Immature natural killer cell (primary cell): Measurements from ENCODE around the gene ITPKC. TPM values are rescaled to one million over a fixed set of nuclear protein-coding genes. Genes with fewer than 3 reads are reported as not detected.

Experiments used
- DNase-seq, 3 donors: peaks; one replicate each; pipeline ENCODE4 v3.0.0; 2022; ENCODE audit warnings: mixed read lengths in 1 of 3
- H3K27ac Mint-ChIP-seq, 6 donors: one replicate each; pipeline ENCODE4 v1.8.0; 2020; ENCODE audit warnings: mixed read lengths in 6 of 6, mild to moderate bottlenecking in 5 of 6, inconsistent platforms in 4 of 6, moderate library complexity in 3 of 6
- H3K27me3 Mint-ChIP-seq, 3 donors: one replicate each; pipeline ENCODE4 v1.8.0; 2020 to 2021; ENCODE audit warnings: low read depth in 3 of 3, mild to moderate bottlenecking in 3 of 3, mixed read lengths in 3 of 3, moderate library complexity in 3 of 3, inconsistent platforms in 1 of 3
- H3K36me3 Mint-ChIP-seq, 3 donors: one replicate each; pipeline ENCODE4 v1.8.0; 2020; ENCODE audit warnings: mixed read lengths in 3 of 3, inconsistent platforms in 2 of 3, mild to moderate bottlenecking in 2 of 3
- H3K4me1 Mint-ChIP-seq, 2 donors: one replicate each; pipeline ENCODE4 v1.8.0; 2020; ENCODE audit warnings: inconsistent platforms in 2 of 2, mild to moderate bottlenecking in 2 of 2, mixed read lengths in 2 of 2, moderate library complexity in 1 of 2
- H3K4me3 Mint-ChIP-seq, 5 donors: one replicate each; pipeline ENCODE4 v1.8.0; 2020; ENCODE audit warnings: mild to moderate bottlenecking in 5 of 5, mixed read lengths in 5 of 5, inconsistent platforms in 3 of 5, moderate library complexity in 3 of 5
- H3K9me3 Mint-ChIP-seq, 6 donors: one replicate each; pipeline ENCODE4 v1.8.0; 2020; ENCODE audit warnings: mild to moderate bottlenecking in 6 of 6, mixed read lengths in 6 of 6, inconsistent platforms in 4 of 6, moderate library complexity in 3 of 6
- polyA plus RNA-seq, 3 donors: library from polyadenylated mRNA; unstranded; fragments of 300-500 nt; fragmentation: Illumina TruSeq; gene quantifications; one replicate each; pipeline ENCODE4 v1.2.3, GENCODE V29; 2021

Gene ITPKC
- polyA plus RNA-seq, 3 donors from 2014 or later = 3.8 to 8.1 (median 4.5) TPM

- Mint-ChIP-seq H3K36me3 (peaks cover 6 to 13% (median 12%) of the 10 kb centered on the region in 3 donors), H3K27me3 (peaks cover 10 to 21% (median 16%) of the 10 kb centered on the region in 3 donors), H3K4me1 (peaks cover 58 to 65% of the 10 kb centered on the region in 2 donors)
These were observed 2.2 kb upstream of the ITPKC start for GRCh38 chr19:40714441-40715299.

DNA sequence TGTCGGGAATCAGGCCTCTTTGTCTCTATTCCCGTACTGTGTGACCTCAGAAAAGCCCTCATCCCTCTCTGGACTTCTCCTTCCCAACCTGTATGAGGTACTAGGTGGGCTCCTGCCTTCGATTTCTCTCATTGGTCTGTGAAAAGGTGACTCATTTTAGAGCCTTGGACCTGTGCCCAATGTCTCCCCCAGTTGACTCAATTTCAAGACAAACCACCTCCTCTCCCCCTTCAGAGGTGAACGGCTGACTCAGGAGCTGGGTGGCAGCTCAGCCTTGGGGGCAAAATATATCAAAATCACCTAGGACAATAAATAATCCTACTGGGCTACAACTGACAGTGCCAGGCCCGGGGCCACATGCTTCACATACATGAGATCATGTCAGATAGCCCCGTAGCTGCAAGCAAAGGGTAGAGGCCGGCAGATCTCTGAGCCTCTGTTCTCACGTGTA, 856 bp upstream of the ITPKC start:
- Mint-ChIP-seq H3K27me3 (peaks cover 10 to 24% (median 16%) of the 10 kb centered on the region in 3 donors), H3K4me3 (peak overlapping the region; percentile 86 to 93 (median 91)), H3K9me3 (no peaks in the 10 kb centered on the region), H3K36me3 (peaks cover 6 to 17% (median 7%) of the 10 kb centered on the region in 3 donors), H3K27ac (peak overlapping the region; percentile 97 to 99 (median 98)), H3K4me1 (peaks cover 71 to 78% of the 10 kb centered on the region in 2 donors)
- peak; percentile 26 to 44 (median 29) for DNase-seq

More at GRCh38 chr19:40714441-40715299, 2.2 kb upstream of the ITPKC start:
- DNase-seq = peak; percentile 93 to 94 (median 94)
- Mint-ChIP-seq H3K4me3 (peak overlapping the region; percentile 86 to 93 (median 91)), H3K9me3 (no peaks in the 10 kb centered on the region), H3K27ac (peak overlapping the region; percentile 97 to 99 (median 98))

- H3K9me3 Mint-ChIP-seq = no peaks in the 10 kb centered on the region
- DNase-seq = no peak
- H3K36me3 Mint-ChIP-seq = peaks cover 0 to 13% (median 4%) of the 10 kb centered on the region in 3 donors
- H3K27ac Mint-ChIP-seq = peak overlapping the region; percentile 39 to 98 (median 70)
- H3K4me3 Mint-ChIP-seq = peak overlapping the region; percentile 69 to 91 (median 74)
- H3K27me3 Mint-ChIP-seq = peaks cover 10 to 24% (median 16%) of the 10 kb centered on the region in 3 donors
- H3K4me1 Mint-ChIP-seq = peaks cover 78 to 80% of the 10 kb centered on the region in 2 donors
These were observed 490 bp downstream of the ITPKC start for GRCh38 chr19:40717325-40717879.

DNA sequence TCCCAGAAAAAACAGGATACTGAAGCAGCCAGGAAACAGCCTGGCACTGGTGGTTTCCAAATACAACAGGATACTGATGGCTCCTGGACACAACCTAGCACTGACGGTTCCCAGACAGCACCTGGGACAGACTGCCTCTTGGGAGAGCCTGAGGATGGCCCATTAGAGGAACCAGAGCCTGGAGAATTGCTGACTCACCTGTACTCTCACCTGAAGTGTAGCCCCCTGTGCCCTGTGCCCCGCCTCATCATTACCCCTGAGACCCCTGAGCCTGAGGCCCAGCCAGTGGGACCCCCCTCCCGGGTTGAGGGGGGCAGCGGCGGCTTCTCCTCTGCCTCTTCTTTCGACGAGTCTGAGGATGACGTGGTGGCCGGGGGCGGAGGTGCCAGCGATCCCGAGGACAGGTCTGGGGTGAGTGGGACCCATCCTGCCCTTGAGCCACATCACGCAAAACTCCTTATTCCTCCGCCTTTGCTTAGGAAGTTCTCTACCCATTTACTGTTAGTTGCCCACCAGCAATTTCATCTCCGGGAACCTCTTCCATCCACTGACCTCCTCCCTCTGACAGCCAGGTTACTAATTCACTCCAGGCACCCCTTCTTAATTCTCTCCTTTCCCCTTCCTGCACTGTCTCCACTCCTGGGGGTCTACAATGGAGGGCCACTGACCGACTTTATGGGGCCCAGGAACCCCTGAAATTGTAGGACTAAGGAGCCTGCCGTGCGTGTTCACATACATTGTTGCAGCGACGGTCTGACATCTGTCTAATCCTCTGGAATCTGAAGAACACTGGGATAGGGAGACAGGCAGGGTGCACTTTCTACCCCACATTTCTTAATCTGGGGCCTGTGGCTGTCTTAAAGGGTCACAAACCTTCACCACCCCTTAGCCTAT, 1.2 kb downstream of the ITPKC start:
- peak overlapping the region; percentile 84 to 98 (median 93) for H3K27ac Mint-ChIP-seq
- peaks cover 0 to 8% (median 4%) of the 10 kb centered on the region in 3 donors for H3K36me3 Mint-ChIP-seq
- H3K4me1 Mint-ChIP-seq = peaks cover 76 to 79% of the 10 kb centered on the region in 2 donors
- no peak for DNase-seq
- H3K27me3 Mint-ChIP-seq = peaks cover 13 to 24% (median 16%) of the 10 kb centered on the region in 3 donors
- H3K4me3 Mint-ChIP-seq = peak overlapping the region; percentile 83 to 93 (median 90)
- no peaks in the 10 kb centered on the region for H3K9me3 Mint-ChIP-seq

GRCh38 chr19:40718774-40719391, 2.0 kb downstream of the ITPKC start:
- Mint-ChIP-seq H3K4me3 (peak overlapping the region; percentile 83 to 93 (median 90)), H3K27me3 (peaks cover 11 to 23% (median 16%) of the 10 kb centered on the region in 3 donors), H3K36me3 (peaks cover 0 to 8% (median 4%) of the 10 kb centered on the region in 3 donors), H3K27ac (peak overlapping the region; percentile 76 to 98 (median 93)), H3K4me1 (peaks cover 74 to 75% of the 10 kb centered on the region in 2 donors), H3K9me3 (no peaks in the 10 kb centered on the region)
- peak in 1 of 3 donors; percentile 11 for DNase-seq

DNA sequence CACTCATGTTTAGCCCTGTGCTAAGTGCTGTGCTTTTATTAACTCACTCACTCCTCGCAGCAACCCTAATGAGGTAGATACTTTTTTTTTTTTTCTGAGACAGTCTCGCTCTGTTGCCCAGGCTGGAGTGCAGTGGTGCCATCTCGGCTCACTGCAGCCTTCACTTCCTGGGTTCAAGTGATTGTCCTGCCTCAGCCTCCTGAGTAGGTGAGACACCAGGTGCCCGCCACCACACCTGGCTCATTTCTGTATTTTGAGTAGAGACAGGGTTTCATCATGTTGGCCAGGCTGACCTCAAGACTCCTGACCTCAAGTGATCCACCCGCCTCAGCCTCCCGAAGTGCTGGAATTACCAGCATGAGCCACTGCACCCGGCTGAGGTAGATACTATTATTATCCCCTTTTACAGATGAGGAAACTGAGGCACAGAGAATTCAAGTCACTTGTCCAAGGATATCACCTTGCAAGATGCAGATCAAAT, 2.5 kb downstream of the ITPKC start:
- Mint-ChIP-seq H3K4me1 (peaks cover 69 to 74% of the 10 kb centered on the region in 2 donors), H3K9me3 (no peaks in the 10 kb centered on the region), H3K36me3 (peaks cover 0 to 7% (median 7%) of the 10 kb centered on the region in 3 donors), H3K4me3 (peak overlapping the region; percentile 38 to 90 (median 83)), H3K27ac (peak overlapping the region in 4 of 6 donors; percentile 40 to 98 (median 51)), H3K27me3 (peaks cover 10 to 20% (median 16%) of the 10 kb centered on the region in 3 donors)
- DNase-seq = no peak

- no peak for DNase-seq
- H3K4me3 Mint-ChIP-seq = peak overlapping the region in 3 of 5 donors; percentile 48 to 58 (median 49)
- H3K4me1 Mint-ChIP-seq = peaks cover 52 to 57% of the 10 kb centered on the region in 2 donors
- peak overlapping the region in 3 of 6 donors; percentile 13 to 86 (median 59) for H3K27ac Mint-ChIP-seq
- no peaks in the 10 kb centered on the region for H3K9me3 Mint-ChIP-seq
- H3K27me3 Mint-ChIP-seq = peaks cover 6 to 10% (median 9%) of the 10 kb centered on the region in 3 donors
- H3K36me3 Mint-ChIP-seq = peaks cover 0 to 13% (median 8%) of the 10 kb centered on the region in 3 donors
These were observed 4.2 kb downstream of the ITPKC start for GRCh38 chr19:40721140-40721486.

GRCh38 chr19:40721936-40722661, 5.2 kb downstream of the ITPKC start:
- peaks cover 0 to 19% (median 8%) of the 10 kb centered on the region in 3 donors for H3K36me3 Mint-ChIP-seq
- peaks cover 3 to 6% (median 3%) of the 10 kb centered on the region in 3 donors for H3K27me3 Mint-ChIP-seq
- no peaks in the 10 kb centered on the region for H3K9me3 Mint-ChIP-seq
- no peak for DNase-seq
- H3K4me1 Mint-ChIP-seq = peaks cover 44 to 51% of the 10 kb centered on the region in 2 donors
- no peak overlapping the region for H3K4me3 Mint-ChIP-seq
- peak overlapping the region in 1 of 6 donors; percentile 40 for H3K27ac Mint-ChIP-seq

DNA sequence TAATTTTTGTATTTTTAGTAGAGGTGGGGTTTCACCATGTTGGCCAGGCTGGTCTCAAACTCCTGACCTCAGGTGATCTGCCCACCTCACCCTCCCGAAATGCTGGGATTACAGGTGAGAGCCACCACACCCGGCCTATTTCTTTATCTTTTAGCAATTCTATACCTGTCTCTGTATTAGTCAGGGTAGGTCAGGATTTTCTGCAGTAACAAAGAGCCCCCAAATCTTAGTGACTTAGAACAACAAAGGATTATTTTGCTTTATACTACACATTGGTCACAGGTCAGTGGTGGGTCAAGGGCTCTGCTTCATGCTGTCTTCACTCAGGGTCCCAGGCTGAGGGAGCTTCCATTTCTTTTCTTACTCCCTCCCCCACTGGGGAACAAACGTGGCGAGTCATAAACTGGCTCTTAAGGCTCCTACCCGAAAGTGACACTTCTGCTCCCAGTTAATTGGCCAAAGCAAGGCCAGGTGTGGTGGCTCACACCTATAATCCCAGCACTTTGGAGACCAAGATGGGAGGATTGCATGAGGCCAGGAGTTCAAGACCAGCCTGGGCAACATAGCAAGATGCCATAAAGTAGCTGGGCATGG, 6.8 kb downstream of the ITPKC start:
- no peaks in the 10 kb centered on the region for H3K9me3 Mint-ChIP-seq
- H3K4me1 Mint-ChIP-seq = peaks cover 36% of the 10 kb centered on the region in 2 donors
- peak overlapping the region in 1 of 6 donors; percentile 46 for H3K27ac Mint-ChIP-seq
- no peak overlapping the region for H3K4me3 Mint-ChIP-seq
- H3K27me3 Mint-ChIP-seq = peaks cover 0 to 6% (median 3%) of the 10 kb centered on the region in 3 donors
- no peak for DNase-seq
- peaks cover 0 to 32% (median 12%) of the 10 kb centered on the region in 3 donors for H3K36me3 Mint-ChIP-seq

DNA sequence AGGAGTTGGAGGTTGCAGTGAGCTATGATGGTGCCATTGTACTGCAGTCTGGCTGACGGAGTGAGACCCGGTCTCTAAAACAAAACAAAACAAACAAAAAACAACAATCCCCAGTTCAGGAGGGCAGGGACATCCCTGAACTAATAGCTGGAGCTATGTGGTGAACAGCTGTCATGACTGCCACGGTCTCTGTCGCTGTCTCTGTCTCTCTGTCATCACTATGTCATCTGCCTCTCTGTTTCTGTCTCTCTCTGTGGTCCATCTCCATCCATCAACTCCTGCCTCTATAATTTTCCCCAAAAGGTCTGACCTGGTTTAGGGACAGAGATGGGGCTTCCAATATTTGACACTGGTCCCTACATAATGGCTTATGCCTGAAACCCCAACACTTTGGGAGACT, 7.4 kb downstream of the ITPKC start:
- peaks cover 0 to 6% (median 3%) of the 10 kb centered on the region in 3 donors for H3K27me3 Mint-ChIP-seq
- no peak for DNase-seq
- no peaks in the 10 kb centered on the region for H3K9me3 Mint-ChIP-seq
- H3K27ac Mint-ChIP-seq = no peak overlapping the region
- H3K36me3 Mint-ChIP-seq = peaks cover 0 to 35% (median 12%) of the 10 kb centered on the region in 3 donors
- H3K4me3 Mint-ChIP-seq = no peak overlapping the region
- H3K4me1 Mint-ChIP-seq = peaks cover 30 to 32% of the 10 kb centered on the region in 2 donors

DNA sequence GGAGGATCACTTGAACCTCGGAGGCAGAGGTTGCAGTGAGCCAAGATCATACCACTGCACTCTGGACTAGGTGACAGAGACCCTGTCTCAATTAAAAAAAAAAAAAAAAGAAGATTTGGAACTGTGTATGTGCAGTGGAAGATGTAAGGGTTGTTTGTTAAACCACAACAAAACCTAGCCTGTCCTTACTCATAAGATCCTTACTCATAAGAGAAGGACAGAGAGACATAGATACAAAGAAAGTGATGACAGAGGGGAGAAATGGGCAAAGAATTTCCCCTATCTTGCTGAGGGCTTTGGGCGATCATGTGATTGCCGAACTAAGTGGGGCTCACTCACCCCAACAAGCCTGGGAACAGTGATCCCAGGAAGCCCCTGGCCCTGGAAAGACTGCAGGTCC, 7.9 kb downstream of the ITPKC start:
- Mint-ChIP-seq H3K9me3 (no peaks in the 10 kb centered on the region), H3K27ac (no peak overlapping the region), H3K36me3 (peaks cover 0 to 35% (median 12%) of the 10 kb centered on the region in 3 donors), H3K4me3 (no peak overlapping the region), H3K4me1 (peaks cover 25 to 26% of the 10 kb centered on the region in 2 donors), H3K27me3 (peaks cover 0 to 6% (median 3%) of the 10 kb centered on the region in 3 donors)
- no peak for DNase-seq

GRCh38 chr19:40726279-40726678, 9.4 kb downstream of the ITPKC start:
- H3K27me3 Mint-ChIP-seq = peaks cover 0 to 6% (median 0%) of the 10 kb centered on the region in 3 donors

More at GRCh38 chr19:40726279-40726678, 9.4 kb downstream of the ITPKC start:
- peaks cover 9 to 40% (median 21%) of the 10 kb centered on the region in 3 donors for H3K36me3 Mint-ChIP-seq
- no peaks in the 10 kb centered on the region for H3K9me3 Mint-ChIP-seq
- H3K4me3 Mint-ChIP-seq = no peak overlapping the region
- no peak overlapping the region for H3K27ac Mint-ChIP-seq
- H3K4me1 Mint-ChIP-seq = peaks cover 10 to 13% of the 10 kb centered on the region in 2 donors
- DNase-seq = no peak
